HG03432 (cell line): ENCODE measurements around the gene HIRIP3.
"Not testable (repeated sequence)": the region's sequence is repeated elsewhere in the genome, so short reads cannot be mapped to it uniquely, and the experiment has no call there.

Experiments
- ATAC-seq: cut with Tn5 transposase; IDR thresholded peaks from one replicate; pipeline ENCODE4 v1.9.1; 2021; ENCODE audit warnings: mild to moderate bottlenecking, moderate library complexity; ENCODE audit not compliant: unreplicated experiment

Gene HIRIP3

GRCh38 chr16:29995324-29995910, at the start of gene HIRIP3:
TSS of gene HIRIP3 (minus strand) at chr16:29995617. CDS start at chr16:29995605, 12 bp downstream.
- peak; percentile 58 for ATAC-seq

- ATAC-seq = no peak
These were observed 46.4 kb upstream of the HIRIP3 start for GRCh38 chr16:30041841-30042240.

- ATAC-seq = not testable (repeated sequence)
These were observed 45.3 kb upstream of the HIRIP3 start for GRCh38 chr16:30040690-30041089.

- ATAC-seq = no peak
These were observed 44.8 kb upstream of the HIRIP3 start for GRCh38 chr16:30040221-30040620.

GRCh38 chr16:30033270-30033669, 37.9 kb upstream of the HIRIP3 start:
- no peak for ATAC-seq

GRCh38 chr16:30032083-30032819, 36.8 kb upstream of the HIRIP3 start:
- ATAC-seq = no peak

- ATAC-seq = no peak
These were observed 36.1 kb upstream of the HIRIP3 start for GRCh38 chr16:30031477-30031918.

GRCh38 chr16:30030841-30031413, 35.5 kb upstream of the HIRIP3 start, which contains the start of gene TLCD3B:
TSS of gene TLCD3B (minus strand) at chr16:30031271. CDS start at chr16:30030527, 744 bp downstream.
- ATAC-seq = no peak

- ATAC-seq = no peak
These were observed 34.7 kb upstream of the HIRIP3 start for GRCh38 chr16:30030011-30030685.

GRCh38 chr16:30028438-30029076, 33.1 kb upstream of the HIRIP3 start:
- ATAC-seq = no peak

GRCh38 chr16:30027588-30028437, 32.4 kb upstream of the HIRIP3 start:
- no peak for ATAC-seq

GRCh38 chr16:30026449-30026848, 31.0 kb upstream of the HIRIP3 start:
- no peak for ATAC-seq

GRCh38 chr16:30025574-30025973, 30.2 kb upstream of the HIRIP3 start:
- no peak for ATAC-seq

- ATAC-seq = no peak
These were observed 29.7 kb upstream of the HIRIP3 start for GRCh38 chr16:30025156-30025555.

GRCh38 chr16:30024451-30024850, 29.0 kb upstream of the HIRIP3 start:
- no peak for ATAC-seq

GRCh38 chr16:30023586-30023985, 28.2 kb upstream of the HIRIP3 start:
- no peak for ATAC-seq

- no peak for ATAC-seq
These were observed 27.5 kb upstream of the HIRIP3 start, which contains the start of gene C16orf92 for GRCh38 chr16:30022887-30023286. TSS of gene C16orf92 (plus strand) at chr16:30023198. CDS start at chr16:30023341, 143 bp downstream.

GRCh38 chr16:30018731-30019158, 23.3 kb upstream of the HIRIP3 start:
- ATAC-seq = no peak

GRCh38 chr16:30017937-30018336, 22.5 kb upstream of the HIRIP3 start:
- not testable (repeated sequence) for ATAC-seq

- ATAC-seq = no peak
These were observed 21.9 kb upstream of the HIRIP3 start for GRCh38 chr16:30017277-30017656.
